ENCODE data around the gene HIVEP1.
A peak's percentile ranks its signal among the peaks of the same experiment; 100 is the strongest.

DNA sequence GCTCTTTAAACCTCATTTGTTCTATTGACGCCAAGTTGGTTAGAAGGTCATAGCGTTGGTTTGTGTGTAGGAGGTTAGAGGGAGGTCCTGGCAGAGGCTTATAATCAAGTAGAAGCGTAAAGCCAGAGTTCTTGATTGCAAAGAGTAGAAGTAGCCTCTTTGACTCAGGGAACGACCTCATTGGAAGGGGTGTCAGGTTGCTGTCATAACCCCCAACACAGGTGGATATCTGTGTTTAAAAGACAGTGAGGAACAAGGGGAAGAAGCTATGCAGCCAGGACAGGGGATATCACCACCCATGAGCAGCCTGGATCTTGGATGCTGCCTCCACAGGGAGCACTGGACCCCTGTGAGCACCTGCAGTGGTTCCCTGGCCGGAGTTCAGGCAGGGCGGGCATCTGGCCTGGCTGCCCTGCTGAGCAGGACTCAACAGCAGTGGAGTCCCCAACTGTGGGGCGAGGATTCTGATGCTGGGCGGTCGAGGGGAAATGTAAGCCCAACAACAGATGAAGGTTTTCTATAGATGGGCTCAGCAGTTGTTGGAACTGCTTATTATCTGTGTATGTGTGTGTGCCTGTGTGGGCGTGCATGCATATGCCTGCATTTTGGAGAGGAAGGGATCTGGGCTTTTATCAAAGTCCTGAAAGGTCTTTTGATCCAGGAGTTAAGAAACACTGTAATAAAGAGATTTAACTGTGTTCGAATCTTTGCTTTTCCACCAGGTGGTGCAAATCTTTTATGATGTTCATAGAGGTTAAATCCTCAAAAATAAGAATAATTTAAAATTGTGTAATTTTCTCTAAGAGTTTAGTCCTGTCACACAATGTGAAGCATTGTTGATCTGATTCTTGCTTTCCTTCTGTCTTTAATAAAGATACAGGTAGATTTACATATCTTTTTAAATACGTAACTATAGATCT, 27.7 kb downstream of the HIVEP1 start:
- TF ChIP-seq POLR2AphosphoS5 (IDR thresholded peaks at IDR 0.05; ENCODE audit: low read depth, low read length) (0 out of 2 replicates have a peak, but pooled peaks have one; percentile 34), SPI1 (IDR thresholded peaks at IDR 0.05; ENCODE audit: low read depth, low read length) (no peak)

Measured in GM12891 (cell line).